Left lung (tissue), 10 donors: ENCODE measurements around the gene CMC1. TPM values are rescaled to one million over a fixed set of nuclear protein-coding genes. Genes with fewer than 3 reads are reported as not detected.

Experiments
- ATAC-seq: fragments of 200-7000 bp; cut with Tn5 transposase; one replicate; pipeline ENCODE4 v1.9.1; 2020; ENCODE audit warnings: moderate library complexity
- DNase-seq, 4 donors: peaks; one replicate each; pipeline ENCODE4 v3.0.0-alpha.2; 2013 to 2020
- H3K27ac ChIP-seq, 2 donors: fragments of 200-600 bp; sonication (generic) in 1 of 2; one replicate each; pipeline versions ENCODE4 v1.5.0 to v1.8.0; 2020 to 2021
- H3K27me3 ChIP-seq, 2 donors: fragments of 200-600 bp; sonication (generic) in 1 of 2; one replicate each; pipeline versions ENCODE4 v1.5.0 to v1.8.0; 2020 to 2021
- H3K36me3 ChIP-seq, 2 donors: fragments of 200-600 bp; sonication (generic) in 1 of 2; one replicate each; pipeline versions ENCODE4 v1.5.0 to v1.8.0; 2020 to 2021
- H3K4me1 ChIP-seq, 2 donors: fragments of 200-600 bp; one replicate each; pipeline ENCODE4 v1.8.0; 2021
- H3K4me3 ChIP-seq, 2 donors: fragments of 200-600 bp; sonication (generic) in 1 of 2; one replicate each; pipeline versions ENCODE4 v1.5.0 to v1.8.0; 2020 to 2021; ENCODE audit warnings: mild to moderate bottlenecking in 1 of 2
- H3K9me3 ChIP-seq, 2 donors: fragments of 200-600 bp; sonication (generic) in 1 of 2; one replicate each; pipeline versions ENCODE4 v1.5.0 to v1.8.0; 2020 to 2021
- CTCF ChIP-seq, 2 donors: fragments of 200-600 bp; sonication (generic) in 1 of 2; IDR thresholded peaks; one replicate each; pipeline versions ENCODE4 v1.5.0 to v1.8.0; 2021; ENCODE audit warnings: antibody characterized with exemption in 2 of 2
- intact Hi-C, 2 donors: fragments of 100-400 bp; cut with DNase I; formaldehyde crosslinking; loops; one replicate each; pipeline versions ENCODE4 v1.11.2 to v1.14.2; 2022
- polyA plus RNA-seq, 6 donors: library from polyadenylated mRNA; unstranded; fragments of 120-200 nt; gene quantifications; one replicate each; pipeline ENCODE4 v1.2.1, GENCODE V29; 2013; ENCODE audit not compliant: insufficient read length in 6 of 6
- total RNA-seq, 2 donors: library from RNA; stranded (reverse); fragmentation: NEBNext Ultra II Directional; extraction: Animal tissue kit (Norgen Biotek cat#: 25700); gene quantifications; one replicate each; pipeline ENCODE4 v1.2.1, GENCODE V29; 2021
- donor health status: DM: no; HTN: yes; CAD: no.
- donor health status: DM: no; HTN: no; CAD: no.

The CMC1 gene
- total and polyA plus RNA-seq, 8 donors, result 18.6 to 34.5 (median 26.9) TPM

- H3K27ac ChIP-seq, result no peak overlapping the region
- no peaks in the 10 kb centered on the region for H3K27me3 ChIP-seq
- ATAC-seq (no peak), DNase-seq (no peak)
- H3K9me3 ChIP-seq, result no peaks in the 10 kb centered on the region
- no peaks in the 10 kb centered on the region for H3K36me3 ChIP-seq
- no peak for TF ChIP-seq CTCF (IDR thresholded peaks at IDR 0.05)
- H3K4me1 ChIP-seq, result peaks cover 5 to 12% of the 10 kb centered on the region in 2 donors
- H3K4me3 ChIP-seq, result no peak overlapping the region
- intact Hi-C loops, result no loop called here
Observed at GRCh38 chr3:28294667-28295413, 53.4 kb downstream of the CMC1 start.

- peak in 1 of 4 donors; percentile 6 for DNase-seq
- Histone ChIP-seq H3K4me1 (peaks cover 5 to 12% of the 10 kb centered on the region in 2 donors), H3K27me3 (no peaks in the 10 kb centered on the region), H3K36me3 (no peaks in the 10 kb centered on the region), H3K27ac (peak overlapping the region in 1 of 2 donors; percentile 49), H3K9me3 (no peaks in the 10 kb centered on the region), H3K4me3 (no peak overlapping the region)
- TF ChIP-seq CTCF (IDR thresholded peaks at IDR 0.05), result no peak
- intact Hi-C loops, result no loop called here
- ATAC-seq, result peak; percentile 14
Observed at GRCh38 chr3:28295898-28296490, 54.6 kb downstream of the CMC1 start.

GRCh38 chr3:28299705-28300104, 58.3 kb downstream of the CMC1 start:
- no peak overlapping the region for H3K4me3 ChIP-seq
- intact Hi-C loops, result no loop called here
- TF ChIP-seq CTCF (IDR thresholded peaks at IDR 0.05), result no peak

GRCh38 chr3:28300345-28300962, 59.0 kb downstream of the CMC1 start:
- no peaks in the 10 kb centered on the region for H3K27me3 ChIP-seq
- intact Hi-C loops, result no loop called here
- H3K4me1 ChIP-seq, result peaks cover 5 to 9% of the 10 kb centered on the region in 2 donors
- no peak overlapping the region for H3K27ac ChIP-seq
- no peaks in the 10 kb centered on the region for H3K9me3 ChIP-seq
- TF ChIP-seq CTCF (IDR thresholded peaks at IDR 0.05), result no peak
- no peaks in the 10 kb centered on the region for H3K36me3 ChIP-seq
- H3K4me3 ChIP-seq, result no peak overlapping the region
- ATAC-seq (no peak), DNase-seq (no peak)

More at GRCh38 chr3:28299705-28300104, 58.3 kb downstream of the CMC1 start:
- no peak for ATAC-seq
- Histone ChIP-seq H3K36me3 (no peaks in the 10 kb centered on the region), H3K9me3 (no peaks in the 10 kb centered on the region), H3K27ac (no peak overlapping the region), H3K4me1 (peaks cover 5 to 12% of the 10 kb centered on the region in 2 donors), H3K27me3 (no peaks in the 10 kb centered on the region)
- DNase-seq, result no peak

- ATAC-seq, result peak; percentile 83
Observed at GRCh38 chr3:28301688-28302087, 60.3 kb downstream of the CMC1 start.

More at GRCh38 chr3:28301688-28302087, 60.3 kb downstream of the CMC1 start:
- Histone ChIP-seq H3K9me3 (no peaks in the 10 kb centered on the region), H3K36me3 (no peaks in the 10 kb centered on the region), H3K4me3 (no peak overlapping the region), H3K27me3 (no peaks in the 10 kb centered on the region), H3K27ac (no peak overlapping the region), H3K4me1 (no peaks in the 10 kb centered on the region)
- TF ChIP-seq CTCF (IDR thresholded peaks at IDR 0.05), result no peak
- peak in 1 of 4 donors; percentile 15 for DNase-seq
- intact Hi-C loops, result no loop called here
